H1 (cell line): Measurements from ENCODE around the gene UROD. TPM values are rescaled to one million over a fixed set of nuclear protein-coding genes. Genes with fewer than 3 reads are reported as not detected.

Source experiments
- polyA plus RNA-seq, 7 experiments: library from polyadenylated mRNA; depleted of rRNA in 3 of 7; stranded (reverse) in 5 of 7; unstranded in 2 of 7; fragments of >200 nt in 5 of 7; fragments of 200-250 nt in 2 of 7; gene quantifications; 1 replicate in 5 of 7; 2 replicates in 1 of 7; 4 replicates in 1 of 7; pipeline versions ENCODE4 v1.2.1 to v1.2.3, GENCODE V29; 2011 to 2013; ENCODE audit warnings: missing spikeins in 2 of 7, mixed read lengths in 2 of 7
- total RNA-seq: library from RNA; stranded (reverse); fragmentation: NEBNext Ultra II Directional; extraction: Animal tissue kit (Norgen Biotek cat#: 25700); gene quantifications from 2 replicates; pipeline ENCODE4 v1.2.1, GENCODE V29; 2021
- TF ChIP-seq, protein P1 (sequence below): fragments of 300-600 bp; sonication (generic); IDR thresholded peaks from 2 replicates; pipeline ENCODE4 v1.7.1; 2012; ENCODE audit warnings: low read length, moderate library complexity, mild to moderate bottlenecking, inconsistent platforms; ENCODE audit not compliant: insufficient replicate concordance

The UROD gene
- total and polyA plus RNA-seq, 2 of the 8 experiments (the other 6 are each of a cell fraction or from before 2014, with no cell fraction given): 86.6 to 220 TPM

DNA sequence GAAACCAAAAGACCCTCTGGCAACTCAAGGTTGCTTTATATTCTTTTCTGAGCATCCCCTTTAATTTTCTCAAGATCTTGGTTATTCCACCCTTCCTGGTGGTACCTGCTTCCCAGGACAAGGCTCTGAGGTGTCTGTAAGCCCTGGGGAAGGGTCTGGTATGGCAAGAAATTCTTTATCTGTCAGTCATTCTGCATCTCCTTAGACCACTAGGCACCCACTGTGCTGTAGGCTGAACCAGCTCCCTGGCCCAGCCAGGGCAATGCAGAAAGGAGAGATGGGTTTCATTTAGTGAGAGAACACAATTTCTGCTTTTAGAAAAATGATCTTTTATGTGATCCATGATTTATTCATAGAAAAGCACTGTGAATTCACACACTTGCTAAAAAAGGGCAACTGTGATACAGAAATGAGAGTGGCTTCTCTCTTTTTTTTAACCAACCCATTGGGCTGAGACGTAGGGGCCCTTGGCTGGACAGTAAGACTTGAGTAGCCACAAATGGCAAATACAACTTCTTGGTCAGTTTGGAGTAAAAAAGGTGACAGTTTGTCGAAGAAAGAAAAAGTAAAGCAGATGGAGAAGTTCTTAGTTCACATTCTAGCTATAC lies 4.1 kb downstream of the UROD start (continued):
- TF ChIP-seq, protein P1, sequence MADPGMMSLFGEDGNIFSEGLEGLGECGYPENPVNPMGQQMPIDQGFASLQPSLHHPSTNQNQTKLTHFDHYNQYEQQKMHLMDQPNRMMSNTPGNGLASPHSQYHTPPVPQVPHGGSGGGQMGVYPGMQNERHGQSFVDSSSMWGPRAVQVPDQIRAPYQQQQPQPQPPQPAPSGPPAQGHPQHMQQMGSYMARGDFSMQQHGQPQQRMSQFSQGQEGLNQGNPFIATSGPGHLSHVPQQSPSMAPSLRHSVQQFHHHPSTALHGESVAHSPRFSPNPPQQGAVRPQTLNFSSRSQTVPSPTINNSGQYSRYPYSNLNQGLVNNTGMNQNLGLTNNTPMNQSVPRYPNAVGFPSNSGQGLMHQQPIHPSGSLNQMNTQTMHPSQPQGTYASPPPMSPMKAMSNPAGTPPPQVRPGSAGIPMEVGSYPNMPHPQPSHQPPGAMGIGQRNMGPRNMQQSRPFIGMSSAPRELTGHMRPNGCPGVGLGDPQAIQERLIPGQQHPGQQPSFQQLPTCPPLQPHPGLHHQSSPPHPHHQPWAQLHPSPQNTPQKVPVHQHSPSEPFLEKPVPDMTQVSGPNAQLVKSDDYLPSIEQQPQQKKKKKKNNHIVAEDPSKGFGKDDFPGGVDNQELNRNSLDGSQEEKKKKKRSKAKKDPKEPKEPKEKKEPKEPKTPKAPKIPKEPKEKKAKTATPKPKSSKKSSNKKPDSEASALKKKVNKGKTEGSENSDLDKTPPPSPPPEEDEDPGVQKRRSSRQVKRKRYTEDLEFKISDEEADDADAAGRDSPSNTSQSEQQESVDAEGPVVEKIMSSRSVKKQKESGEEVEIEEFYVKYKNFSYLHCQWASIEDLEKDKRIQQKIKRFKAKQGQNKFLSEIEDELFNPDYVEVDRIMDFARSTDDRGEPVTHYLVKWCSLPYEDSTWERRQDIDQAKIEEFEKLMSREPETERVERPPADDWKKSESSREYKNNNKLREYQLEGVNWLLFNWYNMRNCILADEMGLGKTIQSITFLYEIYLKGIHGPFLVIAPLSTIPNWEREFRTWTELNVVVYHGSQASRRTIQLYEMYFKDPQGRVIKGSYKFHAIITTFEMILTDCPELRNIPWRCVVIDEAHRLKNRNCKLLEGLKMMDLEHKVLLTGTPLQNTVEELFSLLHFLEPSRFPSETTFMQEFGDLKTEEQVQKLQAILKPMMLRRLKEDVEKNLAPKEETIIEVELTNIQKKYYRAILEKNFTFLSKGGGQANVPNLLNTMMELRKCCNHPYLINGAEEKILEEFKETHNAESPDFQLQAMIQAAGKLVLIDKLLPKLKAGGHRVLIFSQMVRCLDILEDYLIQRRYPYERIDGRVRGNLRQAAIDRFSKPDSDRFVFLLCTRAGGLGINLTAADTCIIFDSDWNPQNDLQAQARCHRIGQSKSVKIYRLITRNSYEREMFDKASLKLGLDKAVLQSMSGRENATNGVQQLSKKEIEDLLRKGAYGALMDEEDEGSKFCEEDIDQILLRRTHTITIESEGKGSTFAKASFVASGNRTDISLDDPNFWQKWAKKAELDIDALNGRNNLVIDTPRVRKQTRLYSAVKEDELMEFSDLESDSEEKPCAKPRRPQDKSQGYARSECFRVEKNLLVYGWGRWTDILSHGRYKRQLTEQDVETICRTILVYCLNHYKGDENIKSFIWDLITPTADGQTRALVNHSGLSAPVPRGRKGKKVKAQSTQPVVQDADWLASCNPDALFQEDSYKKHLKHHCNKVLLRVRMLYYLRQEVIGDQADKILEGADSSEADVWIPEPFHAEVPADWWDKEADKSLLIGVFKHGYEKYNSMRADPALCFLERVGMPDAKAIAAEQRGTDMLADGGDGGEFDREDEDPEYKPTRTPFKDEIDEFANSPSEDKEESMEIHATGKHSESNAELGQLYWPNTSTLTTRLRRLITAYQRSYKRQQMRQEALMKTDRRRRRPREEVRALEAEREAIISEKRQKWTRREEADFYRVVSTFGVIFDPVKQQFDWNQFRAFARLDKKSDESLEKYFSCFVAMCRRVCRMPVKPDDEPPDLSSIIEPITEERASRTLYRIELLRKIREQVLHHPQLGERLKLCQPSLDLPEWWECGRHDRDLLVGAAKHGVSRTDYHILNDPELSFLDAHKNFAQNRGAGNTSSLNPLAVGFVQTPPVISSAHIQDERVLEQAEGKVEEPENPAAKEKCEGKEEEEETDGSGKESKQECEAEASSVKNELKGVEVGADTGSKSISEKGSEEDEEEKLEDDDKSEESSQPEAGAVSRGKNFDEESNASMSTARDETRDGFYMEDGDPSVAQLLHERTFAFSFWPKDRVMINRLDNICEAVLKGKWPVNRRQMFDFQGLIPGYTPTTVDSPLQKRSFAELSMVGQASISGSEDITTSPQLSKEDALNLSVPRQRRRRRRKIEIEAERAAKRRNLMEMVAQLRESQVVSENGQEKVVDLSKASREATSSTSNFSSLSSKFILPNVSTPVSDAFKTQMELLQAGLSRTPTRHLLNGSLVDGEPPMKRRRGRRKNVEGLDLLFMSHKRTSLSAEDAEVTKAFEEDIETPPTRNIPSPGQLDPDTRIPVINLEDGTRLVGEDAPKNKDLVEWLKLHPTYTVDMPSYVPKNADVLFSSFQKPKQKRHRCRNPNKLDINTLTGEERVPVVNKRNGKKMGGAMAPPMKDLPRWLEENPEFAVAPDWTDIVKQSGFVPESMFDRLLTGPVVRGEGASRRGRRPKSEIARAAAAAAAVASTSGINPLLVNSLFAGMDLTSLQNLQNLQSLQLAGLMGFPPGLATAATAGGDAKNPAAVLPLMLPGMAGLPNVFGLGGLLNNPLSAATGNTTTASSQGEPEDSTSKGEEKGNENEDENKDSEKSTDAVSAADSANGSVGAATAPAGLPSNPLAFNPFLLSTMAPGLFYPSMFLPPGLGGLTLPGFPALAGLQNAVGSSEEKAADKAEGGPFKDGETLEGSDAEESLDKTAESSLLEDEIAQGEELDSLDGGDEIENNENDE: no peak
